Panc1 (cell line): ENCODE measurements around the gene MAB21L3. TPM values are rescaled to one million over a fixed set of nuclear protein-coding genes. Genes with fewer than 3 reads are reported as not detected.

Source experiments
- ATAC-seq: fragments of 200-7000 bp; cut with Tn5 transposase; 2 replicates; pipeline ENCODE4 v1.9.1; 2020; ENCODE audit warnings: mild to moderate bottlenecking, moderate library complexity
- BruUV-seq: library from RNA; stranded (reverse); fragments of 400-500 nt; replicated peaks from 2 replicates; lab custom pipeline; 2021; lab: Mats Ljungman, UMichigan
- CTCF ChIA-PET: fragments of 300-600 bp; sonication (Branson Sonifier 250); formaldehyde crosslinking; loops from one replicate; lab custom pipeline; 2022; ENCODE audit warnings: antibody characterized with exemption; lab: Charles Lee
- POLR2A ChIA-PET: fragments of 300-600 bp; sonication (Branson Sonifier 250); formaldehyde crosslinking; loops from one replicate; lab custom pipeline; 2022; ENCODE audit warnings: antibody characterized with exemption; lab: Charles Lee
- DNase-seq: peaks from one replicate; pipeline ENCODE4 v3.0.0-alpha.2; 2010; ENCODE audit warnings: low read depth, low spot score
- H3K27ac ChIP-seq: 2 replicates; pipeline ENCODE4 v1.5.1; 2011; ENCODE audit warnings: mild to moderate bottlenecking, low read length, inconsistent platforms
- H3K27me3 ChIP-seq: fragments of 200-500 bp; sonication (Bioruptor generic); 2 replicates; pipeline ENCODE4 v1.6.0; 2014; ENCODE audit warnings: low read length, inconsistent platforms; ENCODE audit not compliant: control insufficient read depth, insufficient read depth
- H3K36me3 ChIP-seq: fragments of 200-500 bp; sonication (Bioruptor generic); 2 replicates; pipeline ENCODE4 v1.5.1; 2014; ENCODE audit warnings: inconsistent platforms, mild to moderate bottlenecking, low read length, moderate library complexity; ENCODE audit not compliant: control insufficient read depth, insufficient read depth
- H3K4me1 ChIP-seq: 2 replicates; pipeline ENCODE4 v1.5.1; 2011; ENCODE audit warnings: inconsistent platforms, mild to moderate bottlenecking, low read length, moderate library complexity; ENCODE audit not compliant: control insufficient read depth, insufficient read depth
- H3K4me3 ChIP-seq, 2 experiments: 2 replicates each; pipeline ENCODE4 v1.5.1; 2011 to 2012; ENCODE audit warnings: low read depth in 2 of 2, low read length in 2 of 2, mild to moderate bottlenecking in 2 of 2, inconsistent platforms in 1 of 2, moderate library complexity in 1 of 2
- H3K9me3 ChIP-seq: fragments of 200-500 bp; sonication (Bioruptor generic); 2 replicates; pipeline ENCODE4 v1.5.1; 2014; ENCODE audit warnings: low read depth, mild to moderate bottlenecking, inconsistent platforms, low read length, moderate library complexity; ENCODE audit not compliant: control insufficient read depth, insufficient read depth
- POLR2AphosphoS5 ChIP-seq: IDR thresholded peaks from 2 replicates; pipeline ENCODE4 v1.6.1; 2012; ENCODE audit warnings: mild to moderate bottlenecking, low read depth, low read length, moderate library complexity
- REST ChIP-seq, 2 experiments: IDR thresholded peaks; 2 replicates each; pipeline ENCODE4 v1.6.1; 2011 to 2012; ENCODE audit warnings: low read depth in 2 of 2, control low read depth in 1 of 2, low read length in 1 of 2, mild to moderate bottlenecking in 1 of 2, moderate library complexity in 1 of 2; ENCODE audit not compliant: insufficient read depth in 1 of 2
- SIN3A ChIP-seq: IDR thresholded peaks from 2 replicates; pipeline ENCODE4 v1.6.1; 2012; ENCODE audit warnings: low read depth, mild to moderate bottlenecking, low read length, moderate library complexity, borderline replicate concordance; ENCODE audit not compliant: insufficient read depth
- TCF7L2 ChIP-seq: IDR thresholded peaks from 2 replicates; pipeline ENCODE4 v1.6.1; 2011; ENCODE audit warnings: mild to moderate bottlenecking, low read depth, low read length, inconsistent platforms
- in situ Hi-C: cut with HindIII; loops from 2 replicates; pipeline ENCODE4 v1.10.0; 2016; ENCODE audit warnings: low sequenced_read_pairs, low pct_unique_long_range_greater_than_20kb
- intact Hi-C: fragments of 100-400 bp; cut with micrococcal nuclease; formaldehyde crosslinking; loops from one replicate; pipeline ENCODE4 v1.10.0; 2022; ENCODE audit not compliant: unreplicated experiment
- total RNA-seq: library from RNA; stranded (reverse); gene quantifications from one replicate; pipeline ENCODE4 v1.2.1, GENCODE V29; 2021; ENCODE audit not compliant: unreplicated experiment
- TF ChIP-seq, protein P1 (sequence below): fragments of 450-650 bp; IDR thresholded peaks from 2 replicates; pipeline ENCODE4 v1.5.1; 2017; ENCODE audit warnings: mild to moderate bottlenecking

The MAB21L3 gene
- total RNA-seq, 1 experiment from 2014 or later = not detected

DNA sequence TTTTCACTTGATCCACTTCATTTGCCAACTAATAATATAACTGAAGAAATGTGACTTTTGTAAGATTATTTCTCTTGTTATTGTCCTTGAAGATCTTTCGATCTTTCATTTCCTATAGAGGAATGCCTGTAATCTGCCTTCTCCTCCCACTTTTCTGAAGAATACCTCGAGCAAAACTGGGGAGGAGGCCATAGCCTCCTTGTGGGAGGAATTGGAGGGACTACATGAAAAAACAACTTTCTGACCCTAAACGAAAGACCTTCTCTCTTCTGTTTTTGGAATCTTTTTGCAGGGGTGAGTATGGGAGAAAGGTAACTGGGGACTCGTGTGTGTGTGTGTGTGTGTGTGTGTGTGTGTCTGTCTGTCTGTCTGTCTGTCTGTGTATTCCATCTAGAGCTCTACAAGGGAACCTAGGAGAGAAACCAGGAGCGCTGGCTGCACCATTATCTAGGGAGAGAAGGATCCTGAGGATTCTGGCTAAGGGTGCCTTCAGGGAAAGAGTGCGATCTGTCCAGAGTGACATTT, 32.4 kb upstream of the MAB21L3 start:
- BruUV-seq = no TSS peak
- DNase-seq (no peak), ATAC-seq (no peak)
- intact Hi-C loops = no loop called here
- Histone ChIP-seq H3K9me3 (no peaks in the 10 kb centered on the region), H3K4me1 (no peaks in the 10 kb centered on the region), H3K36me3 (no peaks in the 10 kb centered on the region), H3K4me3 (no peak overlapping the region), H3K27me3 (no peaks in the 10 kb centered on the region), H3K27ac (no peak overlapping the region)
- POLR2A ChIA-PET = no interaction called here
- CTCF ChIA-PET = no interaction called here
- in situ Hi-C loops = no loop called here
- TF ChIP-seq POLR2AphosphoS5 = no peak
- no peak for TF ChIP-seq TCF7L2
- TF ChIP-seq SIN3A = no peak
- TF ChIP-seq, protein P1, sequence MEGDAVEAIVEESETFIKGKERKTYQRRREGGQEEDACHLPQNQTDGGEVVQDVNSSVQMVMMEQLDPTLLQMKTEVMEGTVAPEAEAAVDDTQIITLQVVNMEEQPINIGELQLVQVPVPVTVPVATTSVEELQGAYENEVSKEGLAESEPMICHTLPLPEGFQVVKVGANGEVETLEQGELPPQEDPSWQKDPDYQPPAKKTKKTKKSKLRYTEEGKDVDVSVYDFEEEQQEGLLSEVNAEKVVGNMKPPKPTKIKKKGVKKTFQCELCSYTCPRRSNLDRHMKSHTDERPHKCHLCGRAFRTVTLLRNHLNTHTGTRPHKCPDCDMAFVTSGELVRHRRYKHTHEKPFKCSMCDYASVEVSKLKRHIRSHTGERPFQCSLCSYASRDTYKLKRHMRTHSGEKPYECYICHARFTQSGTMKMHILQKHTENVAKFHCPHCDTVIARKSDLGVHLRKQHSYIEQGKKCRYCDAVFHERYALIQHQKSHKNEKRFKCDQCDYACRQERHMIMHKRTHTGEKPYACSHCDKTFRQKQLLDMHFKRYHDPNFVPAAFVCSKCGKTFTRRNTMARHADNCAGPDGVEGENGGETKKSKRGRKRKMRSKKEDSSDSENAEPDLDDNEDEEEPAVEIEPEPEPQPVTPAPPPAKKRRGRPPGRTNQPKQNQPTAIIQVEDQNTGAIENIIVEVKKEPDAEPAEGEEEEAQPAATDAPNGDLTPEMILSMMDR = no peak
- TF ChIP-seq REST (IDR thresholded peaks at IDR 0.05; ENCODE audit: insufficient read depth in 1 of 2, low read depth in 2 of 2, low read length in 1 of 2) = no peak

GRCh38 chr1:116087628-116088027, 23.6 kb upstream of the MAB21L3 start:
- Histone ChIP-seq H3K36me3 (no peaks in the 10 kb centered on the region), H3K9me3 (no peaks in the 10 kb centered on the region), H3K4me3 (no peak overlapping the region), H3K4me1 (no peaks in the 10 kb centered on the region), H3K27me3 (no peaks in the 10 kb centered on the region), H3K27ac (no peak overlapping the region)
- TF ChIP-seq SIN3A = no peak
- TF ChIP-seq POLR2AphosphoS5 = no peak
- TF ChIP-seq, protein P1 = no peak
- no peak for TF ChIP-seq TCF7L2
- no peak for TF ChIP-seq REST (IDR thresholded peaks at IDR 0.05; ENCODE audit: insufficient read depth in 1 of 2, low read depth in 2 of 2, low read length in 1 of 2)
- intact Hi-C loops (no loop called here), in situ Hi-C loops (no loop called here)
- no TSS peak for BruUV-seq
- CTCF ChIA-PET = no interaction called here
- ATAC-seq = no peak
- DNase-seq = no peak
- POLR2A ChIA-PET = no interaction called here
